ENCODE data around the gene TARBP2.

- TF ChIP-seq POLR2A (IDR thresholded peaks at IDR 0.05; ENCODE audit: low read length) (no peak), GATA1 (IDR thresholded peaks at IDR 0.05; ENCODE audit: low read depth, low read length) (no peak)
Observed at GRCh38 chr12:53533471-53533870, 32.4 kb downstream of the TARBP2 start.

Measured in erythroblast (primary cell).